Activated CD8-positive, alpha-beta memory T cell treated with anti-CD3 and anti-CD28 coated beads, Interleukin-2, amount 50 U/mL, for 48 hours (primary cell): ENCODE measurements around the gene SESN3.
"Not testable (repeated sequence)": the region's sequence is repeated elsewhere in the genome, so short reads cannot be mapped to it uniquely, and the experiment has no call there.

ENCODE experiments used
- DNase-seq: peaks from one replicate; pipeline ENCODE4 v3.0.0-alpha.2; 2020

SESN3 gene, protein sequence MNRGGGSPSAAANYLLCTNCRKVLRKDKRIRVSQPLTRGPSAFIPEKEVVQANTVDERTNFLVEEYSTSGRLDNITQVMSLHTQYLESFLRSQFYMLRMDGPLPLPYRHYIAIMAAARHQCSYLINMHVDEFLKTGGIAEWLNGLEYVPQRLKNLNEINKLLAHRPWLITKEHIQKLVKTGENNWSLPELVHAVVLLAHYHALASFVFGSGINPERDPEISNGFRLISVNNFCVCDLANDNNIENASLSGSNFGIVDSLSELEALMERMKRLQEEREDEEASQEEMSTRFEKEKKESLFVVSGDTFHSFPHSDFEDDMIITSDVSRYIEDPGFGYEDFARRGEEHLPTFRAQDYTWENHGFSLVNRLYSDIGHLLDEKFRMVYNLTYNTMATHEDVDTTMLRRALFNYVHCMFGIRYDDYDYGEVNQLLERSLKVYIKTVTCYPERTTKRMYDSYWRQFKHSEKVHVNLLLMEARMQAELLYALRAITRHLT

DNA sequence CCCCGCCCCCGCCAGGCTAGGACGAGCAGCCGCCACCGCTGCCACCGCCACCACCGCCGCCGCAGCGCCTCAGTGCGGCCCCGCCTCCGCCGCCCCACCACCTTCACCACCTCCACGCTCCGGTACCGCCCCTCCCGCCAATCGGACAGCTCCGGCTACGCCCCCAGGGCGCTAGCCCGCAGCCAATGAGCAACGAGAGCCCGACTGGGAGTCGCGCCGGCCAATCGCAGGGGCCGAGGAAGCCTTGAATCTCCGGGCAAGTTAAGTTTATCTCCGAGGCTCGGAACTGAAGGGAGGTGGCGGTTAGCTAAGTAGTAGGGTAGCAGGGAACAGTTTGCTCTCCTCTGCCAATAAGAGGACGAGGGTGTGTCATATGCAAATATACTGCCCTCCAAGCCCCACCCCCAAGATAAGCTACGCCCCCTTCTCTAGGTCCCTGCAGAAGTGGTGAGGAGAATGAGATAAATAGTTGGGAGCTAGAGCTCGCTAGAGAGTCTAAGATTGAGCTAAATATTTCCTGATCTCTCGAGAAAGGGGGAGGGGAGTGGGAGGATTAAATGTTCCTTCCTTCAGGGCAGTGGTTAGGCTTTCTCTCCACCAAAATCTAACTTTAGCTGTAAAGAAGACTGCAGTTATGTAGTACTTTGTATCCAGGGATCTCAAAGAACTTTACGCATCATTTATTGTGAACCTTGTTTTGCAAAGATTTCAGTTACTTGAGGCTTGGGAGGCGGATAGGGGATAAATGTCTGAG lies at the start of gene SESN3:
Gene SESN3 (minus strand): TSS at position 76 of the 754 bp plus-strand sequence. CDS start 342 bp downstream, outside the sequence.
- peak; percentile 97 for DNase-seq

DNA sequence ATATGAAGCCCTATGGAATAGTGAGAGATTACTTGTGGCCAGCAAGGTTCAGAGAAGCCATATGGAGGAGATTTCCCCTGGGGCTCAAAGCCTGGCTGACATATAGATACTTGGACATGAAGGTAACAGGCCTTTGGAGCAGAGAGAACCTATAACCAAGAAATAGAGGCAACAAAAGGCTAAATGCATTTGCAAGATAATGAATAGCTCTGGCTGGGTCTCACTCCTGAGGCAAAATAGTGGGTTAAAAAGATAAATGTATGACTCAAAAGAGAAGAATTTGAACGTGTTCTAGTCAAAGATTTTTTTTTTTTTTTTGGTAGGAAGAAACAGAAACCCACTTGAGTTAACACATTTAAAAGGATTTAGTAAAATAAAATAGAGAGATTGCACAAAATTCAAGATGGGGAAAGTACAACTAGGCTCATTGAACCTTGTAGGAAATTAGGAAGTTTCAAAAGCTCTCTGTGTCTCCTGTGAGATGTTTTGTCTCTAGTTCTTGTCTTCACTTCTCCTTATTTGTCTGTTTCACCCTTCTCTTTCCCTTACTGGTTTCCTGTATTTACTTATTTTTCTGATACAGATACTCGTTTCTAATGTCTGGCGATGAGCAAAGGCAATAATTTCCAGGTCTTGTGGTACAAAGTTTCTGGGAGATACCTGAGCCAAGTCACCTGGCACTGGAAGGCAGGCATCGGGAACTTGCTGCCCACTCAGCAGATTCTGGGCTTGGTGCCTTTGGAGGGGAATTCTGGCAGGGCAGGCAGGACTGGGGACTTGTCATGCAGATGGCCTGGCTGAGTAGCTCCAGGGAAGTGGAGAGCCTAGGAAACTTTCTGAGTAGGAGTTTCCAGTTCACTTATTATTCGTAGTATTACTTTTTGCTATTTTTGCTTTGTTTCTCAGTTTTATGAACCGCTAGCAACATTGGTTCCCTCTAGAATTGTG lies 49.2 kb upstream of the SESN3 start:
- no peak for DNase-seq

DNA sequence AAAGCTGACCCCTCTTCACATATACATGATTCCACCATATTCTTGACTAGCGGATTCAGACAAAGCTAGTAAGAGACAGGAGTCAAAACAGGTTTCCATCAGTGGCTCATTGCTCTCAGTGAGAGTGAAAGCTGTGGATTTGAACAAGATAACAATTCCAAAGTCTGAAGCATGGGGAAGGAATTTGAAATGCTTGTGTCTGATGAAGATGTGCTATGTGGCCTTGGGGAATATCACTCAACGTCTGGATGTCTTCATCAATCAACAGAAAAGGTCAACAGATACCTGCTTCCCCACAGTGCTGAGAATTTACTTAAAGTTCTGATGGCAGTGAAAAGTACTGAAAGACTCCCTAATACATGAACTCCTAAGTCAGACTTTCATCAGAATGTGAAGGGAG lies 46.9 kb upstream of the SESN3 start:
- DNase-seq = no peak

DNA sequence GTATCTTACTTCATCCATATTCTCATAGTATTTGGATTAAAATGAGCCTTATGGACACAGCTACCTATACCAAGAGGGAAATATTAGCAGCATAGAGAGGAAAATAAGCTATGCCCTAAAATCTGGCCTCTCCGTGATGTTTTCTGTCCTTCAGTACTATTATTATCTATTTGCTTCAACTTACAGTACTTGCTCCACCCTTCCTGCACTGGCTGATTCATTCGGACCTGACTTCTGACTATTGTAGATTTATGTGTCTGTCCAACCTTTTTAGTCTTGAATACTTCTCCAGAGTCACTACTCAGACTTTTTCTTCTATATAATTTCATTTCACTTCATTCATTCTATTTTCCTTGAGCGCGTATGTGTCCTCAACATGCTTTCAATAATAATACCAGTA lies 45.1 kb upstream of the SESN3 start:
- no peak for DNase-seq

DNA sequence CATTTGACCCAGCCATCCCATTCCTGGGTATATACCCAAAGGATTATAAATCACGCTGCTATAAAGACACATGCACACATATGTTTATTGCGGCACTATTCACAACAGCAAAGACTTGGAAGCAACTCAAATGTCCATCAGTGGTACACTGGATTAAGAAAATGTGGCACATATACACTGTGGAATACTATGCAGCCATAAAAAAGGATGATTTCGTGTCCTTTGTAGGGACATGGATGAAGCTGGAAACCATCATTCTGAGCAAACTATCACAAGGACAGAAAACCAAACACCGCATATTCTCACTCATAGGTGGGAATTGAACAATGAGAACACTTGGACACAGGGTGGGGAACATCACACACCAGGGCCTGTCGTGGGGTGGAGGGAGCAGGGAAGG lies 42.6 kb upstream of the SESN3 start:
- not testable (repeated sequence) for DNase-seq

DNA sequence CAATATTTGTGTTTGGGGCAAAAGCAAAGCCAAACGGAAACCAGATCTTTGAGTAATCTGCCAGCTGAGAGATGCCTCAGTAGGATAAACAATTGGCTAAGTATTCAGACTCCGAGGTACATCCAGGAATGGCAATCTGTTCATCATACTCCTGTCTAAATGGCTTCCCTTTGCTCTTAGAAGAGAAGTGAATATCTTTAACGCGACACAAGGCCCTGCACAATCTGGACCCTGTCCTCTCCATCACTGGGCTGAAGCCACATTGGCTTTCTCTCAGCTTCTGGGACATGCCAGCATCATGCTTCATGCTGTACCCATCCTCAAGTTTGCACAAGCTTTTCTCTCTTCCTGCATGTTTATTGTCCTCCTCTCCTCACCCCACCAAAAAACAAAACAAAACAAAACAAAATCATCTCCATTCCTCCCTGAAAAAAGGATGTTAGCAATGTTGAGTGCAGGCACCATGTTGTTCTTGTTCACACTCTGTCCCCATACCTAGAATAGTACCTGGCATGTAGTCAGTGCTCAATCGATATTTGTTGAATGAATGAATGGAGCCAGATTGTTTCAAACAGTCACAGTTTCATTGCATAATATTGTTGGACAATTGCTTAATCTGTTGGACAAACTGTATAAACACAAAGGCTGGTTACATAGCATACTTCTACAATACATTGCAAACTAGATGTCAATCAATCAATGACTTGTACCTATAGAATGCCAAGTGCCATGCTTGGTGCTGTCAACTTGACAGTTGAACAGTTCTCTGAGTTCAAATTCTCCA lies 38.2 kb upstream of the SESN3 start:
- DNase-seq = no peak

DNA sequence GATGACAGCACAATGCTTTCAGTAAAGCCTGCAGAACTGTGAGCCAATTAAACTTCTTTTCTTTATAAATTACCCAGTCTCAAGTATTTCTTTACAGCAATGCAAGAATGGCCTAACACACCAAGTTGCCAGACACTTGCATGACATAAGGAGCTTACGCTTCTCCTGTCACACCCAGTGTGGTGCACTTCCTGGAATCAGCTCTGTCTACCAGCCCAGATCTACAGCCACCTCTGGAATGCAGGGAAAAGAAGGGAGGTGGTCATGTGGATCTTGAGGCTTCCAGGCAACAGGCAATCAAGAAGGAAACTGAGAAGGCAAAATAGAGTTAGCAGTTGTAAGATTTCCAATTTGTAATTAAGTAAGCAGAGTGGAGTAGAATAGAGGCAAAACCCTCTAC lies 37.4 kb upstream of the SESN3 start:
- no peak for DNase-seq

DNA sequence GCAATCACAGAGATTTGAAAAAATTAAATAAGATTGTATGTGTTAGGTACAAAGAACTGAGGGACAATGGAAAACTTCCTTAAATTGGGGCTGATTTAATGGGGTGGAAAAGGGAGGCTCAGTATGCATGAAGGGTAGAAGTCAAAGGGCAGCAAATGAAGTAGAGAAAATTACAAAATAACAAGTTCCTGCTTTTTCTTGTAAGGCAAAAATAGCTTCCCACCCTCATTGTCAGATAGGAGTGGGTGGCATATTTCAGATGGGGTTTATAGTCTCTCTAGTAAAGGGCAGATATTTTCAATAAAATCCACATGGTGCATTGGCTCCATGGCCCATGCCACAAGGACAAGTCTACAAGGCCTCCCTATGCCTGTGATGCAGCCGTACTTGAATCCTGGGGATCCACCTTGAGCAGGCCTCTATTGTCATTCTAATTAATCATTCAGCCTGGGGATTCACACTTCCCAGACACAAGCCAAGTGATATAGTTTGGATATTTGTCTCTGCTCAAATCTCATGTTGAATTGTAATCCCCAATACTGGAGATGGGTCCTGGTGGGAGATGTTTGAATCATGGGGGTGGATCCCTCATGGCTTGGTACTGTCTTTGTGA lies 36.7 kb upstream of the SESN3 start:
- no peak for DNase-seq

DNA sequence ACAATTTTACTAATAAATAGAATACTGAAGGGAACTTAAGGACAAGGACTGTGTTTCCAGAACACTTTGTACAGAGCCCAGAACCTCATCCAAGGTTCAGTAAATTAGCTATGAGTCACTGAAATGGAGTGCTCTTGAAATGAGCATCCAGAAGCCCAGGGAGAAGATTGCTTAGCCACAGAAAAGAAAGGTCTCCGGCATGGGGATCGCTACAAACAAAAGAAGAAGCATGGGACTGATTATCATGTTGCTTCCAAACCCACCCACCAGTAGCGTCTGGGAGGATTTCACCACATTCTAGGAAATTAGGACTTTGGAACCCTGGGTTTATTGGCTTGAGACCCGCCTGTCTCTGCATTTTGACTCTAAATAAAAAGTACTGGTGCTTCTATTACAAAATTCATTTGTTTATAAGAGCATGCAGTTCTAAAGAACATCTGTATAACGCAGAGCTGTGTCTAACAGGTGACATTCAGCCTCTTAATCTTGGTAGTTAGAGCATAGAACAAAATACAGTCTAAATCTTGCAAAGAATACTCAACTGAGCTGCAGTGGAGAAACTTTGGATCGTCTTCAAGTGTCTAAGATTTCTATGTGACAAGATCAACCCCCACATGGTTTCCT lies 35.9 kb upstream of the SESN3 start:
- DNase-seq = no peak

DNA sequence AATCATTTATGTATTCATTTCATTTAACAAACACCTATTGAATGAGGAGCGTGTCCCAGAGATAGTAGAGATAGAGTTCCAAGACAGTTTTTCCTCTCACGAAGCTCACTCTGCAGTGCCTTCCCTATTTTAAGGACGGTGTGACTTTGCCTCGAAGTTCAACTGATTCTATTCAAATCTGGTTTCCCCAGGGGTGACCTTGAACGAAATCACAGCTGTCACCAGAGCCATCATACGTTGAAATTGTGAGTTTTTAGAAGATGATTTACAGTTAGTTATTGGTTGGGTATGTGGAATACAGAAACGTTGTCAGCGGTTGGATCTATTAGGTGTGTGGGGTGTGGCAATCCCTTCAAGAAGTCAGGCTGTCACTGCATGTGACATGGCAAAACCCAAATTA lies 33.9 kb upstream of the SESN3 start:
- DNase-seq = no peak

DNA sequence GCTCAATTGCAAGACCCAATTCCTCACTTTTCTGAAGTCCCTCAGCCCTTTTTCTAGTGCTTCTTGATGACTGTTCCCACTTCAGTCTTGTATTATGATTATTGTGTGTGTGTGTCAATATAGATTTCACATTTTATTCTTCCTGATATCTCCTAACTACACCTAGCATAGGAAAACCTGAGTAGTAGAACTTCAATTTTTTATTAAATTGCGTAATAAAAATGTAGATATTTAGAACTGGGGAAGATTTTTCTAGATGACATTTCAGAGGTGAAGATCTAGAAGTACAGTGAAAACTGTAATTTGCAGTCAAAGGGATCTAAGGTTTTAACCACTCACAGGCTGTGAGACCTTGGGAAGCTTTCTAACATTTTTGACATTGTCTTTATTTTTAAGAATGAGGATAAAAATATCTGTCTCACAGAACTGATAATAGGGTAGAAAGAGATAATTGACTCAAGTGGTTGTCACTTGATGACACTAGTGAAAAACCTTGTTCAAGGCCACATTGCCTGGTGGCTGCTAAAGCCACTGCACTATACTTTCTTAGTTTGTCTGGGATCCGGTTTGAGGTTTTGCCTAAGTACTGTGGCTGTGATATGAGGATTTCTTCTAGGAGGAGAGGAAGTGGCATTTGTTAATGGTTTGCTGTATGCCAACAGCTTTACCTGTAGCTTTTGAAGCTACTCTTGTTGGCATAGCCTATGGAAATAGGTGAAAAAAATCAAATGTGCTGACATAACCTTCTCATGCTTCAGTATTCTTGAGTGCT lies 32.2 kb upstream of the SESN3 start:
- DNase-seq = no peak

DNA sequence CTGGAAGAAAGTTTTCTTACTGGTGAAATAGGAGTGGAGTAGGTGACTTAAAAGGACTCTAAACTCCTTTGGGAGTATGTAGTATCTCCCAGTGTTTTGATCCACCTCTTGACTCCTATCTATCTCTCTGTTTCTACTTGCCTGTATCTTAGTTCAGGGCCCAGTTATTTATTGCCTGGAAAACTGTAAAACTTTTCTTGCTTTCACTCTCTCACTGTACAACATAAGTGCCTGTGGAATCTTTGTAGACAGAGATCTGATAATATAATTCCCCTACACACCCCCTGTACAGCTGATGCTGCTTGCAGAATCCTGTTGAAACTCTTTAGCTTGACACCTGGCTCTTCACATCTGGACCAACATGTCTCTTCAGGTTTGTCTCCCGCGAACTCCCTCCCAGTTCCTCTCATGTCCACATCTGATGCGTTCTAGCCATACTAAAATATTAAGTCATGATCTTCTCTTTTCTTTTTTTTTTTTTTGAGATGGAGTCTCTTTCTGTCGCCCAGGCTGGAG lies 26.5 kb upstream of the SESN3 start:
- no peak for DNase-seq

DNA sequence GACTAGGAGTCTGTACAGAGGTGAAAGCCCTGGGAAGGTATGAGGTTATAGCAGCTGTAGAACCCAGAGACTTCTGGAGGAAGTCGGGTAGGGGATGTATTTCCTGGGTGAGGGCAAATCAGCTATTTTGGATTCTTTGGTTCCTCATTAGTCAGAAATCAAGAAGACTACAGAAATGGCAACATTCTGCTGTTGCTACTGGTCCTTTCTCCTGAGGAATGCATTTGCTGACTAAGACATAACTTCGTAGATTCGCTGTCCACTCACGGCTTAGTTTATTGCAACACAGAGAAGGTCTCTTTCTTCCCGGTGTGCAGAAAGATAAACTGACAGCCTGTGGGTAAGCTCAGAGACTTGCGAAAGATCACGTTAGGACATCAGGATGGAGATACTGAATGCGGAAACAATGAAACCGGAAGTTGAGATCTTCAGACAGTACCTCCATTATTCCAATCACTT lies 25.3 kb upstream of the SESN3 start:
- no peak for DNase-seq

DNA sequence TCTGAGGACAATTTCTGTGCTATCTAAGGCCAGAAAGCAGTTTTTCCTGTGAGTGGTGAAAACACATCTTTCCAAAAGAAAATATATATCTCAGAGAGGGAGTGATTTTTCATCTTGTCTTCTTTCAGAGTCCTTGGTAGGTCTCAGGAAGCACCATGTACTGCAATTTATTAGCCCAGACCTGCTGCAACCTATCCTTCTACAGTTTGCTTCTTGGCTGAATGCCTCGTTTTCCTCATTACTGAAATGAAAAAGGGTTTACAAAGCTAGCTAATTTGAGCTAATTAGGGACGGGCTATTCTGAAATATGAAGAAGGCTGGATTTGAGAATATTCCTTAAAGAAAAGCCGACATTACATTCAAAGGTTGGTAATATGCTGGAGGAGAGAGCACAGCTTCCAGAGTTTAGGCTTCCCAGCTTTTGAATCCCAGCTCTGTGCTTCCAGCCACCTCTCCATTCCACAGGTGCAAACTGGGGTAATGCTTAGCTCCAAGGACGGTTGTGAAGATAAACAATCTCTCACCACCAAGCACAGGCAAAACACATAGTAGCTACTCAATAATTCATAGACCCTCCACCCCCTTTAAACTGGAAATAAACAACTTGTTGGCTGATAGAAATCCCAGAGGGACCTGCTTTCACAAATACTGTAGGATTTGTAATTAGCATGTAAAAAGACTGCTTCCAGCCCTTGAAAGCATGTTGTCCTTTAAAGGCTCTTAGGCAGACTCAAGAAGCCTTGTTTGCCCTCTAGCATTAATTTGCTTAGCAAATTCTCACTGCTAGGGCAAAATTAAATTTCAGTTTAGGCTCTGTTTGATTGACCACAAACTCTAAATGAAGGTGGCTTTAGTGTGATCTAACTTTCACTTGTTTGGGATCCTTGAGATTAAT lies 24.5 kb upstream of the SESN3 start:
- DNase-seq = no peak

DNA sequence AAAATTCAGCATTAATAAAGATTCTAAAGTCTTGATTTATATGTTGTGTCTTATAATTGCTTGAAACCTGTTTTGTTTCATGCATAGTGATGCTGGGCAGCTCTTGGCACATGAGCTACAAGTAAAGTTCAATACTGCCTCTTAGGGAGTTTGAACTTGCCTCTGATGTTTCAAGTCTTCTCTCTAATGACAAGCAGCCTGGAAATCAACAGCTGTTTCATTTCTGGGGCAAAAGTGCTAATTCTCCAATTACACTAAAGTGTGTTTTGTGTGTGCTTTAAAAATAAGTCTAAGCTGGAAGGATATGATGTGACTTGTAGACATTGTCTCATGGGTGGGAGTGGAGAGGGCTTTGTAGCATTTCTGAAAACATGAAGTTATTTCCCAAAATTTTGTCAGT lies 23.7 kb upstream of the SESN3 start:
- DNase-seq = no peak

DNA sequence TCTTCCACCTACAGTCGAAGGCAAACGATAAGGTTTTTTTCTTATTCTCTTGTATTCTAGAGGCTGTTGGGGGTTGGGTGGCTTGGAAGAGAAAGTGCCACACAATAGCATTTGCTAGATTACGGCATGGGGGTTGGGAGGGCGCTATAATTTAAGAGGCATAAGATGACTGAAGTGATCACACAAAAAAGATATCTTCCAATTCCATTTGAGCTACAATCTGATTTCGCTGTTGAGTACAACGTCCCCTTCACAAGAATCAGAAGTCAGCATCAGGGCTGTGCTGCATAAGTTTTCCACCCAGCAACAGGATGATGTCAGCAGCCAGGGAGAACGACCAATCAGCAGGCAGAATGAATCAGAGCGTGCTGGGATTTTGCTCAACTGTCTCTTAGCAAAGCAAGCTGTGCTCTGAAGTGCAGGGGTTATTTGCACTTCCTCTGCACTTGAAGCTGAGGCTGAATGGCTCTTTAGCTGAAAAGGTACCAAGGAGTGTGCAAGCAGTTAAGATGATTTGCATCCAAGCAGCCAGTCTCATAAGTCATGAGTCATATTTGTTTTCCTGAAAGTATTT lies 23.2 kb upstream of the SESN3 start:
- peak; percentile 76 for DNase-seq

DNA sequence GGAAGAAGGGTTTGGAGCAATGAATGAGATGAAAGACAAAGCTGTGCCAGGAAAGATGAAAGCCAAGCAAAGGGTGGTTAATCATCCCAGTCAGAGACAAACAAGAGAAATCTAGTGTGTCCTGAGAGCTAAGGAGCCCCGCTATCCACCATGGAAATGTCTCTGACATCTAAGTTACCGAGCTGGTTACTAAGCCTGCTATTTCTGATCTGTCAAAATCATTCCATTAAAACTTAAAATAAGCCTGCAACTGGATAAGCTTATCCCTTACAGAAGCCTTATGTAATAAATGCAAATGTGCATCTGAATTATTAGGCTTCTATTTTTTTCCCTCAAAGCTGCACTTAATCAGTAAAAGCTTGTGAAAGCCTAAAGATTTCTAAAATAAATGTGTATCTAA lies 22.1 kb upstream of the SESN3 start:
- no peak for DNase-seq

DNA sequence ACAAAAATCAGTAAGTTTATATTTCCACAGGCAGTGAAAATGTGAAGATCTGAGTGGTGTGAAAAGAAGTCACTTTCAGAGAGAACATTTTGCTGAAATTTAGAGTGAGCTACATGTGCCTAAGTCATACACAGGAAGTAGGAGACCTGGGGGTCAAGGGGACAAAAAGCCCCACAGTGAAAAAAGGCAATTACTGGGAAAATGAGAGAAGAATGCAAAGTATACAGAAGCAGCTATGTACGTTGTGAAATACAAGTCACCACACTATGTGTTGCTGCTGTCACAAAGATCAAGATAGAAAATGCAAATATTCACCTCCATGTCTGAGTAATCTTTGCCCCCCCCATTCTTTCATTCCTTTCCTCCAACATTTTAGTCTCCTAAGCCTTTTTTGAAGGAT lies 21.6 kb upstream of the SESN3 start:
- DNase-seq = no peak

DNA sequence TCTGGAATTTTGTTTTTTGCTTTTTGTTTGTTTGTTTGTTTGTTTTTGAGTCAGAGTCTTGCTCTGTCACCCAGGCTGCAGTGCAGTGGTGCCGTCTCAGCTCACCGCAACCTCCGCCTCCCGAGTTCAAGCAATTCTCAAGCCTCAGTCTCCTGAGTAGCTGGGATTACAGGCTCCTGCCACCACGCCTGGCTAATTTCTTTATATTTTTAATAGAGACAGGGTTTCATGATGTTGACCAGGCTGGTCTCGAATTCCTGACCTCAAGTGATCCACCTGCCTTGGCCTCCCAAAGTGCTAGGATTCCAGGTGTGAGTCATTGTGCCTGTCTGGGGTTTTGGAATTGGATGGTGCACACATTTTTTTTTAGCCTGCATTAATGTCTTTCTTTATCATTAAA lies 20.9 kb upstream of the SESN3 start:
- not testable (repeated sequence) for DNase-seq
